ENCODE results near the gene WDR38. TPM values are rescaled to one million over a fixed set of nuclear protein-coding genes. Genes with fewer than 3 reads are reported as not detected.
A peak's percentile ranks its signal among the peaks of the same experiment; 100 is the strongest.

The WDR38 gene
- total RNA-seq, 1 experiment from 2014 or later, result not detected

DNA sequence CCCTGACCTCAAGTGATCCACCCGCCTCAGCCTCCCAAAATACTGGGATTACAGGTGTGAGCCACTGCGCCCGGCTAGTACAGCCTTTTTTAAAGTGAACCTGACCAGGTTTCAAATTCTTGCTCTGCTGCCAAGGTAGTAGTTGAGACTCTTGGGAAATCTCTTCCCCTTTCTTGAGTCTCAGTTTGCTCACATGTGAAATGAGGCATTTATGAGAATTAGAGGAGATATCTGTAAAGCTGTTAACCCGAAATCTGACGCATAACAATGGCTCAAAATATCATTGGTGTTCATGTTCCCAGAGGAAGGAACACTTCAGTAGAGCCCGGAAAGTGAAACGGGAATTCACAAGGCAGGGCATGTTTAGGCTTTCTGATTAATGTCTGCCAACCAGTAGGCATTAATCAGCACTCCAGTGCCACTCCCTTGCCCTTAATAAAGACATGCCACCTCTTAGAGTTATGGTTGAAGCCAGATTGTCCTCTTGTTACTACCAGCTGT lies 10.2 kb downstream of the WDR38 start:
- H3K4me3 ChIP-seq (ENCODE audit: low read depth in 2 of 2, low read length in 2 of 2), result peak overlapping the region; percentile 79 to 90

GRCh38 chr9:124868511-124869465 lies 15.5 kb downstream of the WDR38 start:
- TF ChIP-seq, protein P1, sequence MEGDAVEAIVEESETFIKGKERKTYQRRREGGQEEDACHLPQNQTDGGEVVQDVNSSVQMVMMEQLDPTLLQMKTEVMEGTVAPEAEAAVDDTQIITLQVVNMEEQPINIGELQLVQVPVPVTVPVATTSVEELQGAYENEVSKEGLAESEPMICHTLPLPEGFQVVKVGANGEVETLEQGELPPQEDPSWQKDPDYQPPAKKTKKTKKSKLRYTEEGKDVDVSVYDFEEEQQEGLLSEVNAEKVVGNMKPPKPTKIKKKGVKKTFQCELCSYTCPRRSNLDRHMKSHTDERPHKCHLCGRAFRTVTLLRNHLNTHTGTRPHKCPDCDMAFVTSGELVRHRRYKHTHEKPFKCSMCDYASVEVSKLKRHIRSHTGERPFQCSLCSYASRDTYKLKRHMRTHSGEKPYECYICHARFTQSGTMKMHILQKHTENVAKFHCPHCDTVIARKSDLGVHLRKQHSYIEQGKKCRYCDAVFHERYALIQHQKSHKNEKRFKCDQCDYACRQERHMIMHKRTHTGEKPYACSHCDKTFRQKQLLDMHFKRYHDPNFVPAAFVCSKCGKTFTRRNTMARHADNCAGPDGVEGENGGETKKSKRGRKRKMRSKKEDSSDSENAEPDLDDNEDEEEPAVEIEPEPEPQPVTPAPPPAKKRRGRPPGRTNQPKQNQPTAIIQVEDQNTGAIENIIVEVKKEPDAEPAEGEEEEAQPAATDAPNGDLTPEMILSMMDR (IDR thresholded peaks at IDR 0.05), result no peak
- TF ChIP-seq SIN3A (IDR thresholded peaks at IDR 0.05; ENCODE audit: borderline replicate concordance, insufficient read depth, low read depth, low read length) (peak; percentile 85; the same call in 1 of the 2 replicates), POLR2AphosphoS5 (IDR thresholded peaks at IDR 0.05; ENCODE audit: low read depth, low read length) (peak; percentile 87)
- Histone ChIP-seq H3K36me3 (ENCODE audit: control insufficient read depth, insufficient read depth, low read length) (peaks cover 13% of the 10 kb centered on the region), H3K4me3 (ENCODE audit: low read depth in 2 of 2, low read length in 2 of 2) (peak overlapping the region; percentile 89 to 90), H3K4me1 (ENCODE audit: control insufficient read depth, insufficient read depth, low read length) (peaks cover 28% of the 10 kb centered on the region), H3K9me3 (ENCODE audit: control insufficient read depth, insufficient read depth, low read depth, low read length) (no peaks in the 10 kb centered on the region), H3K27me3 (ENCODE audit: control insufficient read depth, insufficient read depth, low read length) (no peaks in the 10 kb centered on the region), H3K27ac (ENCODE audit: low read length) (peak overlapping the region; percentile 96)
- POLR2A ChIA-PET, result interaction anchor here (0.6 kb wide), 2 partner anchors 23 to 28 kb away, joined by 5 read pairs; no protein-coding TSS in a partner anchor
- TSS peak; percentile 98 for BruUV-seq (replicated peaks)
- in situ Hi-C loops (cut with HindIII; ENCODE audit: low pct_unique_long_range_greater_than_20kb, low sequenced_read_pairs) (no loop called here), intact Hi-C loops (cut with micrococcal nuclease; ENCODE audit: unreplicated experiment) (no loop called here)
- CTCF ChIA-PET, result no interaction called here
- peak; percentile 93 for ATAC-seq
- no peak for DNase-seq (ENCODE audit: low read depth, low spot score)

More for the DNA sequence above, 10.2 kb downstream of the WDR38 start:
- H3K27me3 ChIP-seq (ENCODE audit: control insufficient read depth, insufficient read depth, low read length), result no peaks in the 10 kb centered on the region
- peaks cover 30% of the 10 kb centered on the region for H3K4me1 ChIP-seq (ENCODE audit: control insufficient read depth, insufficient read depth, low read length)
- BruUV-seq (replicated peaks), result no TSS peak
- ChIA-PET POLR2A (interaction anchor here (0.5 kb wide), 1 partner anchor 22 kb away, joined by 10 read pairs; no protein-coding TSS in a partner anchor), CTCF (no interaction called here)
- H3K36me3 ChIP-seq (ENCODE audit: control insufficient read depth, insufficient read depth, low read length), result peaks cover 9% of the 10 kb centered on the region
- ATAC-seq (no peak), DNase-seq (ENCODE audit: low read depth, low spot score) (no peak)
- in situ Hi-C loops (cut with HindIII; ENCODE audit: low pct_unique_long_range_greater_than_20kb, low sequenced_read_pairs) (no loop called here), intact Hi-C loops (cut with micrococcal nuclease; ENCODE audit: unreplicated experiment) (no loop called here)
- H3K9me3 ChIP-seq (ENCODE audit: control insufficient read depth, insufficient read depth, low read depth, low read length), result no peaks in the 10 kb centered on the region
- TF ChIP-seq TCF7L2 (IDR thresholded peaks at IDR 0.05; ENCODE audit: low read depth, low read length) (no peak), POLR2AphosphoS5 (IDR thresholded peaks at IDR 0.05; ENCODE audit: low read depth, low read length) (no peak), SIN3A (IDR thresholded peaks at IDR 0.05; ENCODE audit: borderline replicate concordance, insufficient read depth, low read depth, low read length) (no peak), REST (IDR thresholded peaks at IDR 0.05; ENCODE audit: insufficient read depth in 1 of 2, low read depth in 2 of 2, low read length in 1 of 2) (no peak)
- TF ChIP-seq, protein P1 (IDR thresholded peaks at IDR 0.05), result no peak
- peak overlapping the region; percentile 88 for H3K27ac ChIP-seq (ENCODE audit: low read length)

All from Panc1 (cell line).